RPMI7951 (cell line): ENCODE data around the gene CATSPERZ. TPM values are rescaled to one million over a fixed set of nuclear protein-coding genes. Genes with fewer than 3 reads are reported as not detected.

Experiments
- DNase-seq: peaks from one replicate; pipeline ENCODE4 v3.0.0-alpha.2; 2012; ENCODE audit warnings: low read depth
- total RNA-seq: library from RNA; depleted of rRNA; stranded (reverse); fragments of >200 nt; shearing (Covaris generic); gene quantifications from 2 replicates; pipeline ENCODE4 v1.2.3, GENCODE V29; 2014; rRNA removed

CATSPERZ gene
- total RNA-seq, result 0.68 and 1.7 TPM in 2 replicates

GRCh38 chr11:64299847-64300648 lies at the start of gene CATSPERZ:
TSS of gene CATSPERZ (plus strand) at chr11:64300358. CDS start at chr11:64300411, 53 bp downstream.
- no peak for DNase-seq

DNA sequence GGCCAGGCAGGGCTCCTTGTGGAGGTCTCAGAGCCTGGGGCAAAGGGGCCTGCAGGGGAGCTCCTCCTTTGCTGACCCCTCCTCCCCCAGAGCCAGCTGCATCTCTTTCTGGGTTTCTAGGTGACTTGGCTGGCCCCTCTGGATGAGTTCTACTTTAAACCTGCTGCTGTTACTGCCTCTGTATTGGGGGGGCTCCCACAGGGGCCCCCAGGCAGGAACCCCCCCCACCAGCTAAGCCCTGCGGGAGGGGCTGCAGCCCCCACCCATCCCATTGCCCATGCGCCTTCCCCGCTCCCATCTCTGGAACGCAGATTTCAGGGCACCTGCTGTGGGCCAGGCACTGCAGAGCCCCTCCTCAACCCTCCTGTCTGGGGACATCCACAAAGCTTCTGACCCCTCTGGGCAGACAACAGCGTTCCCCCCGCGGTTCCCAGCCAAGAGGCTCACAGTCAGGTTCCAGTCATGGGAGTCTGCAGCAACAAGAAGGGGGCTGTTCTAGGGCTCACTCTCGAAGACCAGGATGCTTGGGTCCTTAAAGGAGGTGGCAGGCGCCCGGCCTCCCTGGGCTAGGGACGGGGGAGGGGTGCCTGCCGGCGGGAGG lies 49.6 kb upstream of the CATSPERZ start:
- DNase-seq, result no peak

DNA sequence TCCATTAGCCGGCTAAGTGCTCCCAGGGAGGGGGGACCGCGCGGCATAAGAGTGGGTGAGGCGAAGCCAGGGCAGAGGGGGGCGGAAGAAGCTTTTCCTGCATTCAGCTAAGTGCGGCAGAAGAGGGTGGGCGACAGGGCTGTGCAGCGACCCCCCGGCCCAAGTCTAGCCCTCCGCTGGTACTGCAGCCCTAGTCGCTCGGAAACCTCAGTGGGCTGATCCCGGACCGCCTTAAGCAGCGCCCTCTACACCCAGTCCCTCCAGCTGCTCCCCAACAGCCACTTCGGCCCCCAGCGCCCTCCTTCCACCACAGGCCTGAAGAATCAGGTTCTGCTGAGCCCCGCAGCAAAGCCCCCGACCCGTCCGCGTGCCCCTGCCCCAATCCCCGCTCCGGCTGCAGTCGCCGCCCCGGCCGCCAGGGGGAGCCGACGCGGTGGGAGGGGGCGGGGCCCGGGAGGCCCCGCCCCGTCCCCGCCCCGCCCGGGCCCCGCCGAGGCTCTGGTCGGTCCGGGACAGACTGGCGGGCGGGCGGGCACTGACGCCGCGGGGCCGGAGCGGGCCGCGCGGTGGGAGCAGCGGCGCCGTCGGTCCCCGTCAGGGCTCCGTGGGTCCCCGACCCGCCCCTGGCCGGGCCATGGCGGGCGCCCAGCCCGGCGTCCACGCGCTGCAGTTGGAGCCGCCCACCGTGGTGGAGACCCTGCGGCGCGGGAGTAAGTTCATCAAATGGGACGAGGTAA lies 49.0 kb upstream of the CATSPERZ start, which contains the start of gene PLCB3:
TSS of gene PLCB3 (plus strand) at position 515 of the 737 bp plus-strand sequence. CDS start at position 635, 120 bp downstream.
- peak; percentile 50 for DNase-seq

DNA sequence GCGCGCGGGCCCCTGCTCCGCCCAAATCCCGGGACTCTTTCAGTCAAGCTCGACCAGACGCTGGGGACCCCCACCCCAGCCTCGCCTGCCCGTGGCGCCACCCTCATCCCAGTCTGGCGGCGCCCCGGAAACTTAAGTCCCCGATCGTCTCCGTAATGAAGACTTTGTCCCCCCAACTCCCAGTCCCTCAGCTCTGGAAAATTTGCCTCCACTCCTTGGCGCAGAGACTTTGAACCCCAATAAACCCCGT lies 48.5 kb upstream of the CATSPERZ start:
- no peak for DNase-seq

- DNase-seq, result peak; percentile 50
Observed at GRCh38 chr11:64252003-64252872, 47.9 kb upstream of the CATSPERZ start.

DNA sequence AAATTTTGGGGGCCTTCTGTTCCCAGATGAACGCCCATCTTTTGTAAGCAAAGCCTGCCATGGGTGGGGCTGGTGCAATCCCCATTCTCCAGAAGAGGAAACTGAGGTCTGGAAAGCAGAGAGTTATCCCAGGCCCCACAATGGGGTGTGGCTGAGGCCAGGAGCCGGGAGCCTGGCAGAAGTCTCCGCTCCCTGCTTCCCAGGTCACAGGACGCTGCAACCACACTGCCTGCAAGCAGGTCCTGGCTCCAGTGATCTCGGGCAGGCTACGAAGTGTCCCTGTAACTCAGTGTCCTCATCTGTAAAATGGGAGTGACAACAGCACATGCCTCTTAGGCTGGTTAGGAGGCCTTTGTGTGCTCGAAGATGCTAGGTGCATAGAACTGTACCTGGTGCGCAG lies 47.1 kb upstream of the CATSPERZ start:
- no peak for DNase-seq

- DNase-seq, result no peak
Observed at GRCh38 chr11:64253481-64253880, 46.7 kb upstream of the CATSPERZ start.

DNA sequence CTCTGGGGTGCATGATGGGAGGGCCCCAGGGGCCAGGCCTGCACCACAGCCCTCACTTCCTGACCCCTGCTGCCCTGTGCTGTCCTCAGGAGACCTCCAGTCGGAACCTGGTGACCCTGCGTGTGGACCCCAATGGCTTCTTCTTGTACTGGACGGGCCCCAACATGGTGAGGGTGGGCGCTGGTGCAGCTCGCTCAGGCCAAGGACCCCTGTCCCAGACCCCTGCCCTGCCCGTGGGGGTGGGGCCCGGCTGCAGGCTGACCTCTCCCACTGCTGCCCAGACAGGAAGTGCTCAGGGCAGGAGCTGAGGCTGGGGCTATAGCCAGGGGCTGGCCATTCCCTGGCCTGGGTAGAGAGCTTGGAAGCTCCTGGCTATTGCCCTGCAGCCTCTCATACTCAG lies 45.8 kb upstream of the CATSPERZ start:
- no peak for DNase-seq

DNA sequence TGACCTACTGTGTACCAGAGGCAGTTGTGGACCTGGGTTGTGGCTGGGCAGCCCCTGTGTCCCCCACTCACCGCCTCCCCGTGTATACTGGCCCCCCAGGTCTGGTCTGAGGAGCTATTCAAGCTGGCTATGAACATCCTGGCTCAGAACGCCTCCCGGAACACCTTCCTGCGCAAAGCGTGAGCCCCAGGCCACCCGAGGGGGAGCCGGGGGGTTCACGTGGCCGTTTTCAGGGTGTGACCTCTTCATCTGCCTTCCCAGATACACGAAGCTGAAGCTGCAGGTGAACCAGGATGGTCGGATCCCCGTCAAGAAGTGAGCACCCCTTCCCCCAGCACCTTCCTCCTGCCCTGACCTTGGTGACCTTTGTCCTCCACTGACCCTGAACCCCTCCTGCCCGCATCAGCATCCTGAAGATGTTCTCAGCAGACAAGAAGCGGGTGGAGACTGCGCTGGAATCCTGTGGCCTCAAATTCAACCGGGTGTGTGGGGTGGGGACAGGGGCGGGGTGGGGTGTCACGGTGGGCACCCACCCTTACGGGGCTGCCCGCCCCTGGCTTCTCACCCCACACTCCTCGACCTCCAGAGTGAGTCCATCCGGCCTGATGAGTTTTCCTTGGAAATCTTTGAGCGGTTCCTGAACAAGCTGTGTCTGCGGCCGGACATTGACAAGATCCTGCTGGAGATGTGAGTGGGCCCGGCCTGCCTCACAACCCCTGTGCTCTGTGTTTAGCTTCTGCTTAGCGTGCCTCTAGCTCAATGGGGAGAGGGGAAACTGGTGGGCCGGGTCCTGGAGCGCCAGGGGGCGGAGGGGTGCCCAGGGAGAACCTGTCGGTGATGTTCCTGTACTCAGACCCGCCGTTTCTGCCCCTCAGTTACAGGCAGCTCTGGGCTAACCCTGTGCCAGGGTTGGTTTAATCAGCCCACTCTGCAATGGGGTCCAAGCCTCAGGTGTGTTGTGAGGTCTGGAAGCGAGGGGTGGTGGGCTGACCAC lies 44.7 kb upstream of the CATSPERZ start:
- no peak for DNase-seq

GRCh38 chr11:64256300-64256699 lies 43.9 kb upstream of the CATSPERZ start:
- DNase-seq, result no peak

DNA sequence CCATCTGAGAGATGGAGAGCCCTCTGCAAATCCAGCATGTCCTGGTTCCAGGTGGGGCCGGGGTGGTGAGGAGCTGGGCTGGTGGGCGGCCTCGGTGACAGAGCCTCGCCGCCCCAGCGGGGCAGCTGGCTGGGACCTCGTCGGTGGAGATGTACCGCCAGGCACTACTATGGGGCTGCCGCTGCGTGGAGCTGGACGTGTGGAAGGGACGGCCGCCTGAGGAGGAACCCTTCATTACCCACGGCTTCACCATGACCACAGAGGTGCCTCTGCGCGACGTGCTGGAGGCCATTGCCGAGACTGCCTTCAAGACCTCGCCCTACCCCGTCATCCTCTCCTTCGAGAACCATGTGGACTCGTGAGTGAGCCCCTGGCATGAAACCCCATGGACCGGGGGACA lies 41.8 kb upstream of the CATSPERZ start:
- no peak for DNase-seq

GRCh38 chr11:64258946-64259532 lies 41.1 kb upstream of the CATSPERZ start:
- no peak for DNase-seq

DNA sequence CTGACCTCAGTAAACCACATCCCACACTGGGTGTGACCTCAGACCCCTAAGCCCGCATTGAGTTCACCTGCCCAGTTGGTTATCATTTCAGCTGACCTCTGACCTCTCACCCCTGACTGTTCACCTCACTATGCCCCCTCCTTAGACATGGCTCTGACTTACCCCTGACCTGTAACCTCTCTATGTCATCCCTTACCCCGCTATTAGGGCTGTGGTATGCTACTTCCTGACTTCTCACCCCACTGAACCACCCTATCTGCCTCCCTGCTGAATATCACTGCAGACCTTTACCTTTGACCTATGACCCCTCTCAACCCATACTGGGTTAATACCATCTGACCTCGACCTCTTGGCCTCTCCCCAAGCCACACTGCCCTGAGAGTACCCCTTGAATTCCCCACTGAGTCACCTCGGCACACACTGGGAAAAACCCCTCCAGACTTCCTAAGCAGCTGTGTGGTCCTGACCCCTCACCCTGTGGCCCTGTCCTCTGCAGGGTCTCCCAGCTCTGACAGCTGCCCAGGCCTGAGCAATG lies 40.6 kb upstream of the CATSPERZ start:
- no peak for DNase-seq

GRCh38 chr11:64260147-64260708 lies 39.9 kb upstream of the CATSPERZ start:
- no peak for DNase-seq

DNA sequence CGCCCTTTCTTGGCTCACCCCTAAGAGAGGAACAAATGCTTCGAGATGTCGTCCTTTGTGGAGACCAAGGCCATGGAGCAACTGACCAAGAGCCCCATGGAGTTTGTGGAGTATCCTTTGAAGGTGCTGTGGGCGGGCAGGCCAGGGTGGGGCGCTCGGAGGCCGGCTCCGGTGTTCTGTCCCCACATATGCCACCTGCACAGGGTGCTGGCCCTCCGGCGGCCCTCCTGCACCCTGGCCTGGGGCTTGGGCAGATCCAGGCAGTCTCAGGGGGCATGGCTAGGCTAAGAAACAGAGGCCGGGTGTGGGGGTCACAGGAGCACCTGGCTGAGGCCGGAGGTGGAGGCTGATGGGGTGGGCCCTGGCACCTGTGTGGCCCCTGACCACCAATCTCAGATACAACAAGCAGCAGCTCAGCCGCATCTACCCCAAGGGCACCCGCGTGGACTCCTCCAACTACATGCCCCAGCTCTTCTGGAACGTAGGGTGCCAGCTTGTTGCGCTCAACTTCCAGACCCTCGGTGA lies 38.5 kb upstream of the CATSPERZ start:
- DNase-seq, result no peak

DNA sequence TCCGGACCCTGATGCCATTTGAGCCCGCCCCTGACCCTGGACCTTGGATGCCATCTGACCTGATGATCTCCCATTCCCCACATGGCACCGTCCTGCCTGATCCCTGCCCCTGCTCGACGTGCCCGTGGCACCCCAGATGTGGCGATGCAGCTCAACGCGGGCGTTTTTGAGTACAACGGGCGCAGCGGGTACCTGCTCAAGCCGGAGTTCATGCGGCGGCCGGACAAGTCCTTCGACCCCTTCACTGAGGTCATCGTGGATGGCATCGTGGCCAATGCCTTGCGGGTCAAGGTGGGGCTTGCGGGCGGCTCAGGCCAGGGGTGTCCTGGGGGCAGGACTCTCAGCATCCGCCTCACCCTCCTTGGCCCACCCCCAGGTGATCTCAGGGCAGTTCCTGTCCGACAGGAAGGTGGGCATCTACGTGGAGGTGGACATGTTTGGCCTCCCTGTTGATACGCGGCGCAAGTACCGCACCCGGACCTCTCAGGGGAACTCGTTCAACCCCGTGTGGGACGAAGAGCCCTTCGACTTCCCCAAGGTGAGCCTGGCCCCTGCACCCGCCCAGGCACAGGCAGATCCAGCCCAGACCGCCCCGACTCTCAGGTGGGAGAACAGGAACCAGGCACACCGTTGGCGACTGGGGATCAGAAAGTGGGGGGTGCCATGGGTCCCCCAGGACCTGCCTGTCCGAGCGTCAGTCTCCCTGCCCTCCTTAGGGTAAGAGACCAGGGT lies 37.7 kb upstream of the CATSPERZ start:
- DNase-seq, result no peak

DNA sequence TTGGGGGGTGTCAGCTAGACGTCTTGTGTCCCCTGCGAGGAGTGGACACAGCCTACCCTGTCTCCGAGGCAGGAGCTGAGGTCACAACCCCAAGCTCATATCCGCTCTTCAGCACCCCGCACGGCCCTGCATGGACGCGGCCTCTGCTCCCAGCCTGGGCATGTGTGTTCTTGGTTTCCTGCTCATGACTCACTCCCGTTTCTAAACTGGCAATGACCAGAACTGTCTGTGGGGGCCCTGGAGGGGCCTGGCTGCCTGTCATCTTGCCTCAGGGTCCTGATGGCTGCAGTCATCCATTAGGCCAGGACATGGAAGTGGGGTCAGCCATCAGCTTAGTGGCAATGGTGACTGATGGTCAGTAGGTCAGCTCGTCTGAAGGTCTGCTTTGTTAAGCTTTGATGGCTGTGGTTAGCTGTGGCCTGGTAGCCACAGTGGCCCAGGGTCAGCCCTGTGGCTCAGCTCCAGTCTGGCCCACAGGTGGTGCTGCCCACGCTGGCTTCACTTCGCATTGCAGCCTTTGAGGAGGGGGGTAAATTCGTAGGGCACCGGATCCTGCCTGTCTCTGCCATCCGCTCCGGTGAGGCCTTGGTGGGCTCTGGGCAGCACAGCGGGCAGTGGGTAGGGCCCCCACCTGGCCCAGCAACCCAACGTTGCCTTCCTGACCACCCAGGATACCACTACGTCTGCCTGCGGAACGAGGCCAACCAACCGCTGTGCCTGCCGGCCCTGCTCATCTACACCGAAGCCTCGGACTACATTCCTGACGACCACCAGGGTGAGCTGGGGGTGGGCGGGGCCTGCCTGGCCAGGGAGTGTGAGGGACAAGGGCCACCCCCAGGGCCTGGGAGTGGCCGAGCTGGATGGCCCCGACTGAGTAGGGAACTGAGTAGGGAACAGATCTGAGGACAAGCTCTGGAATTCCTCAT lies 36.9 kb upstream of the CATSPERZ start:
- DNase-seq, result peak; percentile 99

DNA sequence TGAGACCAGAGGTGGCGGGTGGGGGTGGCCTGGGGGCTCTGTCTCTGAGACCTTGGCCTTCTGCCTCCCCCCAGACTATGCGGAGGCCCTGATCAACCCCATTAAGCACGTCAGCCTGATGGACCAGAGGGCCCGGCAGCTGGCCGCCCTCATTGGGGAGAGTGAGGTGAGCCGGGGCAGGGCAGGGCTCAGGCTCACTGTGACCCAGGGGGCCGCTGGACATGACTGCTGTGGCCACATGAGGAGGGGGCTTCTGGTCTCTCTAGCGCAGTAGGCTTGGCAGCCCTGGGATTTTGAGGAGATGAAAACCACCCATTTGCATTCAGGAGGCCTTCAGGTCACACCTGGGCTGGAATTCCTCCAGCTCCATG lies 36.2 kb upstream of the CATSPERZ start:
- no peak for DNase-seq
